ENCODE data around the gene FPR3.

DNA sequence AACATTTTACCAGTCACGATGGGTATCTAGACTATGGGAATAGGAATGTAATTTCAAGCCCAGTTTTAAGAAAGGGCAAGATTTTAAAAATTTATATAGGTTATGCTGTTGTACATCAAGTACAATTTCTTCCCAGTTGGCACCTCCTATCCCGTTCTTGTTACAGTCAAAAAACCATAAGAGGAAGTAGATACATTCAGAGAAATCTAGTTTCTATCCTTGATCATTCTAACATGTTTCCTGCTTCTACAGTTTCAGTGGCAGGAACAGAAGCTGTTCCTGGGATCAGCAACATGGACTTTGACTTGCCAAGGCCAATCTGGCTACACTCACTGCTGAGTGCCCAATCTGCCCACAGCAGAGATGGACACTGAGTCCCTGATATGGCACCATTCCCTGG, 14.7 kb upstream of the FPR3 start:
- TF ChIP-seq, protein P1, sequence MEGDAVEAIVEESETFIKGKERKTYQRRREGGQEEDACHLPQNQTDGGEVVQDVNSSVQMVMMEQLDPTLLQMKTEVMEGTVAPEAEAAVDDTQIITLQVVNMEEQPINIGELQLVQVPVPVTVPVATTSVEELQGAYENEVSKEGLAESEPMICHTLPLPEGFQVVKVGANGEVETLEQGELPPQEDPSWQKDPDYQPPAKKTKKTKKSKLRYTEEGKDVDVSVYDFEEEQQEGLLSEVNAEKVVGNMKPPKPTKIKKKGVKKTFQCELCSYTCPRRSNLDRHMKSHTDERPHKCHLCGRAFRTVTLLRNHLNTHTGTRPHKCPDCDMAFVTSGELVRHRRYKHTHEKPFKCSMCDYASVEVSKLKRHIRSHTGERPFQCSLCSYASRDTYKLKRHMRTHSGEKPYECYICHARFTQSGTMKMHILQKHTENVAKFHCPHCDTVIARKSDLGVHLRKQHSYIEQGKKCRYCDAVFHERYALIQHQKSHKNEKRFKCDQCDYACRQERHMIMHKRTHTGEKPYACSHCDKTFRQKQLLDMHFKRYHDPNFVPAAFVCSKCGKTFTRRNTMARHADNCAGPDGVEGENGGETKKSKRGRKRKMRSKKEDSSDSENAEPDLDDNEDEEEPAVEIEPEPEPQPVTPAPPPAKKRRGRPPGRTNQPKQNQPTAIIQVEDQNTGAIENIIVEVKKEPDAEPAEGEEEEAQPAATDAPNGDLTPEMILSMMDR (IDR thresholded peaks at IDR 0.05), result no peak
- TF ChIP-seq POLR2A (IDR thresholded peaks at IDR 0.05), result no peak

All from right lobe of liver (tissue), 4 donors.